8988T (cell line): ENCODE data around the gene MROH7.
"Not testable (repeated sequence)": the region's sequence is repeated elsewhere in the genome, so short reads cannot be mapped to it uniquely, and the experiment has no call there.

Source experiments
- DNase-seq: peaks from one replicate; pipeline ENCODE4 v3.0.0; 2011

Gene MROH7

GRCh38 chr1:54610601-54611580 lies 30.7 kb upstream of the MROH7 start:
- DNase-seq = no peak

- no peak for DNase-seq
Measured at GRCh38 chr1:54611621-54612020, 30.0 kb upstream of the MROH7 start.

- no peak for DNase-seq
Measured at GRCh38 chr1:54614024-54614423, 27.6 kb upstream of the MROH7 start.

DNA sequence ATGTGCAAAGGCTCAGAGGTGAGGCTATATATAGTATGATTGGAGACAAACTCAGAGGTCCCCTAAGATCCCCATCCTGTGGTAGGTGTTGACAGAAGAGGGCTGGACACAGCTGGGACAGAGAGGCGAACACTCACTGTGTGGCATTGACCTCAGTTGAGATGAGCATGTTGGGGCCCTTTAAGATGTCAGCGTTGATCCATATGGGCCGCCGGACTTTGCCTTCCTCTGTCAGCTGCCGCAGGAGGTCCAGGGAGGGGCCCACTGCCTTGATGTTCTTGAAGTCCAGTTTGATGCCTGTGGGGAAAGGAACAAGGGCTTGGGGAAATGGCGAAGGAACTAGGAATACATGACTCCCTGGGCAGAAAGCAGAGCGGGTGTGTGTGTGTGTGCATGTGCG lies 27.0 kb upstream of the MROH7 start:
- DNase-seq = no peak

DNA sequence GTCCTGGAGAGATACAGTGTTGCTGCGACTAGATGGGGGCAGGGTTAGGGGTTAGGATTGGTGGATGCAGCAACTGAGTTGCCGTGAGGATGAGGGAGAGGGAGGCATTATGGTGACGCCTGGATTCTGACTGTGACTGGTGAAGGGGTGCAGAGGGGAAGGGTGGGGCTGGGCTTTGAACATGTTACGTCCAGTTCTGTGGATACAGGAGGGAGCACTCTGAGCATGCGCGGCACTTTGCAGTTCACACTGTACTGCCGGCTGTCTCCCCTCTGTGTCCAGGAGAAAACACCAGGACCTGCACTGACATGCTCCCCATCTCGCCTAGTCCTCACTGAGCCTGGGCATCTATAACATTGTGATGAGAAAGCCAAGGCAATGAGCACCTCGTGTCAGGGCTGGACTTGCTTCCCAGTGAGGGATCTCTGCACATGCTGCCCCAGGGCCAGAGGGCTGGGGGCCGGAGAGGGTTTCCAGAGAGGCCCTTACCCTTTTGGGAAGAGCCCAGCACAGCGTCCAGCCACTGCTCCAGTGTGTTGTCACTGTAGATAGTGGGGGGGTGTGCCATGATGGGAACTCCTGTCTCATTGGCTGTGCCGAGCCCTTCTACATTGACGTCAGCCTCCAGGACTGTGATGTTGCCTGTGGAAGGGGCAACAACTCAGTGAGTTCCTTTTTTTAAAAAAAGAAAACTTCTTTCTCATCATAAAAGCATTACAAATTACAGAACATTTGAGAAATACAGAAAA lies 25.9 kb upstream of the MROH7 start:
- DNase-seq = no peak

DNA sequence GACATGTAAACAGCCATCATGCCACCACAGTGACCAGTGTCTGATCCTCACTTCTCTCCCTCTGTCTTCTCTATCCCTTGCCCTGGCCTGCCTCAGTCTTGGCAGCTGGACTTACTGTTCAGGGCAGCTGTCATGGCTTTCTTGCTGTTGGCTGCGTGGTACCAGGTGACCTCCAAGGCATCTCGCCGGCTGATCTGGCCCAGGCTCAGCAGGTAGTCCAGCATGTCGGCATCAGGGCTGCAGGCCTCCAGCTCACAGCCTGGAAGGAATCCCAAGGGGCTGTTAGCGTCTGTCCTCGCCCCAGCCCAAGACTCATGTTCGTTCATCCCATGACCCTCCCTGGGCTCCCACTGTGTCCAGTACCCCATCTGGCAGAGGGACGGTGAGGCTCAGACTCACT lies 21.8 kb upstream of the MROH7 start:
- no peak for DNase-seq

DNA sequence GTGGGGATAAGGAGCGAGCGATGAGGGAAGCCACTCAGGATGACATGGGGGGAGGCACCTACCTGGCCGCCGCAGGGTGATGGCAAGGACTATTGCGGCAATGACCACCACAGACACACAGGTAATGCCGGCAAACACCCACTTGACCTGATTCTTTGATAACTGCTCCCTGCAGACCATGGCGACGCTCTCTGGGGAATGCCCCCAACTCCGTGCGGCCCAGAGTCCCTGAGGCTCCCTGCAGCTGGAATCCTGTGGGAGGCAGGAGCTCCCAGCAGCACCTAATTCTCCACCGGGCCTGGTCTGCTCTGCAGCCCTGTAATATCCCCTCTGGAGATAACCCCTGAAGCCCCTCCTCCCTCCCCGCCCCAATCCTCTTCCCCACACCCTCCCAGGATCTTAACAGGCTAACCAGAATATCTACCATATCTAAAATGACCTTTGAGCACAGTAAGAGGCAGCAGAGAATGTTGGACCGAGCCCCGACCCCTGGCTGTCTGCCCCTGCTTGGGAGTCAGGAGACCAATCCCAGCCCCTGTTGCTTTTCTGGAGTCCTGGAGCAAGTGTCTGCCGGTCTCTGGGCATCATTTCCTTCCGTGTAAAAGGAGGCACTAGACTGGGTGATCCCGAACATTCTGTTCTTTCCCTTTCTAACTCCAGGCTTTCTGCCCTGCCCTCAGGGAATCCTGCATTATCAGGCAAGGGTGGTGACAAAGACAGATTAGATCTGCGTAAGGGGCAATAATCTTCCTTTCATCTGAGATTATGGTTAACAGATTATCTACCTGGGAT lies 18.2 kb upstream of the MROH7 start, which contains the start of gene FAM151A:
FAM151A (minus strand) TSS at position 310 of the 792 bp plus-strand sequence; CDS start at position 180, 130 bp downstream.
- no peak for DNase-seq

DNA sequence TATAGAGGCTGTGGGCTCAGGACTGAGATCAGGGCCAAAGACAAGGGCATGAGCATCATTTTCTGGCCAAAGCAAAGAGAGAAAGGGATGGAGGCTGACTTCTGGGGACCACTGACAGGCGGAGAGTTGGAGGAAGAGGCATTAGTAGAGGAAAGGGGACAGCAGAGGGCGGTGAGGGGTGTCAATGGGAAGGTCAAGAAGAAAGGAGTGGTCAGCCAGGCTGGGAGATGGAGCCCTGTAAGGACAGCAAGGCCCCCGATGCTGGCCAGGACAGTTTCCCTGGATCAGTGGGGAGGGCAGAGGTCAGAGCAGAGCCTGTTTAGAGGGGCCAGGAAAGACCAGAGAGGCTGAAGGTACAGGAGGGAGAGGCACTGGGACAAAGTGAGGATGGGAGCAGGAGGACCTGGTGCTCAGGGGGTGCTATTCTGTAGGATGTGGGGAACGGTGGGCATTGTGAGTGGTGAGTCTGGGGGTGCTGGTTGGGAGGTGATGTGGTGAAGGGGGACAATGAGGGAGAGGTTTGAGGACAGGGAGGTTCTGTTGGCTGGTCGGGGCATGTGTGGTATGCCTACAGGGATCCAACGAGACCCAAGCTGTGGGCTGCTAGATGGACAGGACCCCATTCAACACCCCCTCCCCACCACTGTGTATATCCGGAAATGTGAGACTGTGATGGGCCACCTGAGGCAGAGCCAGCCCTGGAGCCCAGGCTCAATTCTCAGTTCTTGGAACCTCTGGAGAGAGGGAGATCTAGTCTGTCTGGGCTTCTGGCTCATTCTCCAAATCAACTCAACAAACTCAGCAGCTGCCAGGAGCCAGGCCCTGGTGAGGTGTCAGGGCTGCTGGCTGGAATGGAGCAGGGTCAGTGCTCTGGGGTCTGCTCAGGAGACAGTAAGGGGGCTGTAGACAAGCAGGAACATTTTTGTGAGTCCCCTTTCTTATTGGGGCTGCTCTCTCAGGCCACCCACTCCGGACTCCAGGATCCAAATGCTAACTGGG lies 16.8 kb upstream of the MROH7 start:
- no peak for DNase-seq

GRCh38 chr1:54627196-54627595 lies 14.4 kb upstream of the MROH7 start:
- no peak for DNase-seq

DNA sequence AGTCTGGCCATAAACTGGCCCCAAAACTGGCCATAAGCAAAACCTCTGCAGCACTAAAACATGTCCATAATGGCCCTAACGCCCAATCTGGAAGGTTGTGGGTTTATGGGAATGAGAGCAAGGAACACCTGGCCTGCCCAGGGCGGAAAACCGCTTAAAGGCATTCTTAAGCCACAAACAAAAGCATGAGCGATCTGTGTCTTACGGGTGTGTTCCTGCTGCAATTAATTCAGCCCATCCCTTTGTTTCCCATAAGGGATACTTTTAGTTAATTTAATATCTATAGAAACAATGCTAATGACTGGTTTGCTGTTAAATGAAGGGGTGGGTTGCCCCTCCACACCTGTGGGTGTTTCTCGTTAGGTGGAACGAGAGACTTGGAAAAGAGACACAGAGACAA lies 5.8 kb upstream of the MROH7 start:
- not testable (repeated sequence) for DNase-seq

- not testable (repeated sequence) for DNase-seq
Measured at GRCh38 chr1:54636461-54637446, 4.8 kb upstream of the MROH7 start.

GRCh38 chr1:54640361-54640760 lies 1.2 kb upstream of the MROH7 start:
- no peak for DNase-seq

DNA sequence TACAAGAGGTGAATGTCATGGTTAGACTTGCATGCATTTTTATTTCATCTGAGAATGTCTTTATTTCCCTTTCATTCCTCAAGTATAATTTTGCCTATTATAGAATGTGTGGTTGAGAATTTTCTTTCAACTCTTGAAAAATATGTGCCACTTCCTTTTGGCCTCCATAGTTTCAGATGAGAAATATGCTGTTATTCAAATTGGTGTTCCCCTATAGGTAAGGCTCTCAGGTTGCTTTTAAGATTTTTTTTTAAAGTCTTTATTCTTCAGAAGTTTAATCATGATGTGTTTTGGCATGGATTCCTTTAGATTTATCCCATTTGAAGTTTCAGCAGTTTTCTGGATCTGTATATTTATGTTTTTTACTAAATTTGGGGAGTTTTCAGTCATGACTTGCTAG lies 2.1 kb downstream of the MROH7 start:
- no peak for DNase-seq

DNA sequence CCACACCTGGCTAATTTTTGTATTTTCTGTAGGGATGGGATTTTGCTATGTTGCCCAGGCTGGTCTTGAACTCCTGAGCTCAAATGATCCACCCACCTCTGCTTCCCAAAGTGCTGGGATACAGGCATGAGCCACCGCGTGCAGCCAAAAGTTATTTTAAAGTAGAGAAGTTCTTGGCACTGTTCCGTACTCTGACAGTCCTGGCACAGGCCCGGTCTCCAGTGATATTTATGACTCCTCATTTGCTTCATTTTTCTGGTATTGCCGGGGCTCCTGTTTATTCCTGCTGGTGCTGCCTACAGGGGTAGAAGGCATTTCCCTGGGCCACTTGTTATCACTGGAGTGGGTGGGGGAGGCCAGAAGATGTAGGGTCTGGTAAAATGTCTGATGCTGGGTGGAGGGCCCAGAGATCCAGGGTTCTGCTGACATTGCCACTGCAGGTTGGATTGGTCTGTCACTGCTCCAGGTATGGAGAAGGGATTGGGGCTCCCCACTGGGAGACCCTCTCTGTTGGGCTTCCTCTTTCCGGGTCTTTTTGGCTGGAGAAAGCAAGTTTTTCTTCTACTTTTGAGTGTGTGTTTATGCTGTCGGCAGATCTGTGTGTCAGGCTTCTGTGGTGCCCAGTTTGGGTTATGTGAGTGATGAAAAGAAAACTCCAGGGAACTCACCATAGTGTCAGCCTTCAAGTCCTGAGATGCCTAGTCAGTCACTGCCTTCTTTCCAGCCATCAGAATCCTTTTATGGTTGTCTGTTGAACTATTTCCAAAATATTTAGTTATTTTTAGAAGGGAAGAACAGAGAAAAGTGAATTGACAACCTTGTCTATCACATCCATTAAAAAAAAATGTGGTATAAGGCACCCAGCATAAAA lies 4.5 kb downstream of the MROH7 start:
- DNase-seq = no peak

DNA sequence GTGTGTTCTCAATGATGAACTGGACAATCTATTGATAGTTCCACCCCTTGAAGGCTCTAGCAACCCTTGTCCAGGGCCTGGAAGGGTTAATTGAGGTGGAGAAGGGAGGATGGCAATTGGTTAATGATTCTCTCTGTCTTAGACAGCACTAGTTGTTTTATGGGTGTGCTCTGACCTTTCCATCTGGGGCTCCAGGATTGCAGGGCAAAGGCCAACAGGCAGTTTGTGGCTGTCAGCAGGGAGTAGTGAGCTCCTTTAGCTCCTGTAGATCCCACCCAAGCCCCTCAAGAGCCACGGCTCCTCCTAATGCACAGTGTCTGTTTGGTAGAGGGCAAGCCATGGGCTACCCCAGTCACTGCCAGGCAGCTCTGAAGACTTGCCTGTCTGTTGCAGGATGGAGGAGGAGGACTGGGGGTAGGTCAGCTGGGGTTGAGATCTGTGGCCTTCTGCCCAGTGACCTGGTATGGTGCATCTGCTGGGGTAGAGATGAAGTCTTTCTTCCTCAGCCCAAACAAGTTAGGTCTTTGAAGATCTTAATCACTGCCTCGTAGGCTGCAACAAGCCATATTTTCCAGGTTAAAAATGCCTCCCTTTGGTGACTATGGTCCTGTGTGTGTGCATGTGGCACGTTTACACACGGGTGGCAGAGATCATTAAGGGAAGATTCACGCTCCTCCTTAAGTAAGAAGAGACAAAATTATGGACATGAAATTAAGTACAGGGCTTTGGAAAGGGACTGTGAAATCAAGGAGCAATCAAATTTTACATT lies 7.7 kb downstream of the MROH7 start:
- DNase-seq = no peak

- no peak for DNase-seq
Measured at GRCh38 chr1:54649921-54650320, 8.3 kb downstream of the MROH7 start.

- DNase-seq = no peak
Measured at GRCh38 chr1:54650417-54650816, 8.8 kb downstream of the MROH7 start.

- no peak for DNase-seq
Measured at GRCh38 chr1:54651608-54652007, 10.0 kb downstream of the MROH7 start.

- no peak for DNase-seq
Measured at GRCh38 chr1:54652168-54652567, 10.6 kb downstream of the MROH7 start.
